ENCODE data around the gene SPG7. TPM values are rescaled to one million over a fixed set of nuclear protein-coding genes. Genes with fewer than 3 reads are reported as not detected.

Gene SPG7
- polyA plus RNA-seq, 2 of the 4 experiments (the other 2 are of a cell fraction): 53.2 to 73.2 TPM

DNA sequence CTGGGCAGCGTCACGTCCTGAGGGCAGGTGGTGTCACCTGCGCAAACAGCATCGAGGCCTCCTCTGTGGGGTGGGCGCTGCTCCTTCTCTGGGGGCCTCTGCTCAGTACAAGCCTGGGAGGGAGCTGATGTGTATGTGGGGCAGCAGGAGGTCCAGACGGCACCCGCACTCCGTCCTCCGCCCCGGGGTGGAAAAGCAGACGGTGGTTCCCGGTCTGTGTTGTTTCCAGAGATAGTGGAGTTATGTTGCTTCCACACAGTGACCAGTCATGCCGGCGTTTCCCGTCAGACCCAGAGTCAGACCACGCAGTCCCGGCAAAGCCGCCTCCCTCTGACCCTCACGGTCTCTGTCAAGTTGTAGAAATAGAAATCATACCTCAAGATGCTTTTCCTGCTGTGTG lies 38.6 kb downstream of the SPG7 start:
- H3K27ac ChIP-seq: no peak overlapping the region
- no peak for FAIRE-seq
- WGBS (ENCODE audit: missing lambda C conversion rate): 96% methylated on average over 19 of the region's 19 CpGs
- no peaks in the 10 kb centered on the region for H3K9me3 ChIP-seq
- ChIA-PET CTCF (interaction anchor here (6.2 kb wide), 1 partner anchor 11 kb away, joined by 41 read pairs; no protein-coding TSS in a partner anchor), POLR2A (no interaction called here)
- H3K4me1 ChIP-seq: no peaks in the 10 kb centered on the region
- no peak overlapping the region for H3K4me3 ChIP-seq
- no peak for ATAC-seq
- DNase-seq (ENCODE audit: low read depth in 1 of 2, low spot score in 1 of 2): no peak
- no peak overlapping the region for H3K4me2 ChIP-seq
- TF ChIP-seq RCOR1 (IDR thresholded peaks at IDR 0.05; ENCODE audit: low read depth, low read length) (no peak), FOXS1 (CRISPR knock-in tag; IDR thresholded peaks at IDR 0.05) (no peak), RNF2 (IDR thresholded peaks at IDR 0.05; ENCODE audit: borderline replicate concordance, low read depth) (no peak), TFCP2L1 (CRISPR knock-in tag; IDR thresholded peaks at IDR 0.05) (no peak), MAZ (IDR thresholded peaks at IDR 0.05; ENCODE audit: borderline replicate concordance, low read depth, low read length) (no peak), EHF (CRISPR knock-in tag; IDR thresholded peaks at IDR 0.05) (no peak), NPAS2 (CRISPR knock-in tag; IDR thresholded peaks at IDR 0.05; ENCODE audit: borderline replicate concordance) (no peak), JUN (IDR thresholded peaks at IDR 0.05) (no peak), ZC3H11A (IDR thresholded peaks at IDR 0.05) (no peak), HEYL (CRISPR knock-in tag; IDR thresholded peaks at IDR 0.05) (no peak), POLR2A (IDR thresholded peaks at IDR 0.05; ENCODE audit: low read length) (no peak), ESRRA (IDR thresholded peaks at IDR 0.05; ENCODE audit: borderline replicate concordance, low read length) (no peak), HOXB5 (CRISPR knock-in tag; IDR thresholded peaks at IDR 0.05) (no peak), HOXA7 (CRISPR knock-in tag; IDR thresholded peaks at IDR 0.05) (no peak), HOXB13 (CRISPR knock-in tag; IDR thresholded peaks at IDR 0.05; ENCODE audit: low read depth) (no peak)
- TF ChIP-seq, protein P1, sequence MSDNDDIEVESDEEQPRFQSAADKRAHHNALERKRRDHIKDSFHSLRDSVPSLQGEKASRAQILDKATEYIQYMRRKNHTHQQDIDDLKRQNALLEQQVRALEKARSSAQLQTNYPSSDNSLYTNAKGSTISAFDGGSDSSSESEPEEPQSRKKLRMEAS (IDR thresholded peaks at IDR 0.05): no peak

DNA sequence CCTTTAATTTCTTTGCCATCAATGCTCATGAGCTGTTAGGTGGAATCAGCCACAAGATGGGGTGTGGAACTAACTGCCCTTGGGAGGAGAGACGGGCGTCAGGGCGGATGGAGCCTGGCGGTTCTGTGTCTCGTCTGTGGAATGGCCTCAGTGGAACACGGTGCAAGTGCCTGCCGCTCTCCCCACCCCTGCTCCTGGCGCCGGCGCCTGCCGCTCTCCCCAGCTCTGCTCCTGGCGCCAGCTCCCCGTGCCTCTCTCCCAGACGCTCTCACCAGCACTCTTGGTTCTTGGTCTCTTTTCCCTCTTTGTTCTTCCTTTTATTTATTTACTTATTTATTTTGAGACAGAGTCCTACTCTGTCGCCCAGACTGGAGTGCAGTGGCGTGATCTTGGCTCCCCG lies 39.1 kb downstream of the SPG7 start:
- CTCF ChIA-PET: interaction anchor here (6.2 kb wide), 1 partner anchor 10 kb away, joined by 41 read pairs; no protein-coding TSS in a partner anchor

More for the DNA sequence above, 39.1 kb downstream of the SPG7 start:
- TF ChIP-seq KDM5A (IDR thresholded peaks at IDR 0.05) (no peak), PHF8 (IDR thresholded peaks at IDR 0.05; ENCODE audit: borderline replicate concordance, low read depth) (no peak), FOSB (CRISPR knock-in tag; IDR thresholded peaks at IDR 0.05) (no peak), HDAC2 (IDR thresholded peaks at IDR 0.05) (no peak), CEBPB (IDR thresholded peaks at IDR 0.05) (no peak), RNF2 (IDR thresholded peaks at IDR 0.05; ENCODE audit: borderline replicate concordance, low read depth) (no peak), RAD21 (conservative IDR thresholded peaks at IDR 0.05 in 1 of 2, IDR thresholded peaks at IDR 0.05 in 1 of 2) (no peak), NFE2L2 (conservative IDR thresholded peaks at IDR 0.05; ENCODE audit: low read length) (no peak), HOXB5 (CRISPR knock-in tag; IDR thresholded peaks at IDR 0.05) (no peak), BHLHE40 (IDR thresholded peaks at IDR 0.05; ENCODE audit: low read depth, low read length) (no peak), FOSL2 (IDR thresholded peaks at IDR 0.05) (no peak), FOSL2 (CRISPR knock-in tag; IDR thresholded peaks at IDR 0.05) (no peak), TFCP2L1 (CRISPR knock-in tag; IDR thresholded peaks at IDR 0.05) (no peak)
- TF ChIP-seq, protein P2, sequence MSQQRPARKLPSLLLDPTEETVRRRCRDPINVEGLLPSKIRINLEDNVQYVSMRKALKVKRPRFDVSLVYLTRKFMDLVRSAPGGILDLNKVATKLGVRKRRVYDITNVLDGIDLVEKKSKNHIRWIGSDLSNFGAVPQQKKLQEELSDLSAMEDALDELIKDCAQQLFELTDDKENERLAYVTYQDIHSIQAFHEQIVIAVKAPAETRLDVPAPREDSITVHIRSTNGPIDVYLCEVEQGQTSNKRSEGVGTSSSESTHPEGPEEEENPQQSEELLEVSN (IDR thresholded peaks at IDR 0.05; ENCODE audit: borderline replicate concordance, low read depth): no peak
- TF ChIP-seq, protein P3, sequence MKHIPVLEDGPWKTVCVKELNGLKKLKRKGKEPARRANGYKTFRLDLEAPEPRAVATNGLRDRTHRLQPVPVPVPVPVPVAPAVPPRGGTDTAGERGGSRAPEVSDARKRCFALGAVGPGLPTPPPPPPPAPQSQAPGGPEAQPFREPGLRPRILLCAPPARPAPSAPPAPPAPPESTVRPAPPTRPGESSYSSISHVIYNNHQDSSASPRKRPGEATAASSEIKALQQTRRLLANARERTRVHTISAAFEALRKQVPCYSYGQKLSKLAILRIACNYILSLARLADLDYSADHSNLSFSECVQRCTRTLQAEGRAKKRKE (CRISPR knock-in tag; IDR thresholded peaks at IDR 0.05; ENCODE audit: low read depth): no peak
- TF ChIP-seq, protein P4, sequence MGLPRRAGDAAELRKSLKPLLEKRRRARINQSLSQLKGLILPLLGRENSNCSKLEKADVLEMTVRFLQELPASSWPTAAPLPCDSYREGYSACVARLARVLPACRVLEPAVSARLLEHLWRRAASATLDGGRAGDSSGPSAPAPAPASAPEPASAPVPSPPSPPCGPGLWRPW (IDR thresholded peaks at IDR 0.05): no peak
- TF ChIP-seq, protein P1 (IDR thresholded peaks at IDR 0.05): no peak
- Histone ChIP-seq H3K9me3 (no peaks in the 10 kb centered on the region), H3K4me2 (no peak overlapping the region), H3K4me3 (no peak overlapping the region), H3K4me1 (no peaks in the 10 kb centered on the region), H3K27ac (no peak overlapping the region)
- 96% methylated on average over 17 of the region's 17 CpGs for WGBS (ENCODE audit: missing lambda C conversion rate)
- no peak for ATAC-seq
- no peak for DNase-seq (ENCODE audit: low read depth in 1 of 2, low spot score in 1 of 2)
- POLR2A ChIA-PET: no interaction called here
- FAIRE-seq: no peak
